ENCODE measurements around the gene MRM3.
A peak's percentile ranks its signal among the peaks of the same experiment; 100 is the strongest.
"Not testable (repeated sequence)": the region's sequence is repeated elsewhere in the genome, so short reads cannot be mapped to it uniquely, and the experiment has no call there.

The MRM3 gene

GRCh38 chr17:826778-827177 lies 44.6 kb downstream of the MRM3 start:
- DNase-seq (ENCODE audit: low read depth) = no peak

GRCh38 chr17:828761-829160 lies 46.6 kb downstream of the MRM3 start:
- peak; percentile 51 for DNase-seq (ENCODE audit: low read depth)

- DNase-seq (ENCODE audit: low read depth) = not testable (repeated sequence)
These were observed 47.5 kb downstream of the MRM3 start for GRCh38 chr17:829614-830013.

- no peak for DNase-seq (ENCODE audit: low read depth)
These were observed 48.2 kb downstream of the MRM3 start for GRCh38 chr17:830381-830780.

- no peak for DNase-seq (ENCODE audit: low read depth)
These were observed 48.8 kb downstream of the MRM3 start for GRCh38 chr17:830950-831349.

GRCh38 chr17:834136-834535 lies 52.0 kb downstream of the MRM3 start:
- no peak for DNase-seq (ENCODE audit: low read depth)

- DNase-seq (ENCODE audit: low read depth) = peak; percentile 99
These were observed 53.1 kb downstream of the MRM3 start for GRCh38 chr17:835263-835662.

- DNase-seq (ENCODE audit: low read depth) = not testable (repeated sequence)
These were observed 53.6 kb downstream of the MRM3 start for GRCh38 chr17:835721-836120.

- DNase-seq (ENCODE audit: low read depth) = peak; percentile 86
These were observed 54.0 kb downstream of the MRM3 start for GRCh38 chr17:836151-836550.

- no peak for DNase-seq (ENCODE audit: low read depth)
These were observed 56.3 kb downstream of the MRM3 start for GRCh38 chr17:838486-838885.

GRCh38 chr17:841313-841712 lies 59.2 kb downstream of the MRM3 start:
- no peak for DNase-seq (ENCODE audit: low read depth)
